ENCODE results near the gene PLOD1.
"Not testable (repeated sequence)": the region's sequence is repeated elsewhere in the genome, so short reads cannot be mapped to it uniquely, and the experiment has no call there.

PLOD1 gene

GRCh38 chr1:11913291-11913690 is 21.2 kb upstream of the PLOD1 start:
- no peak for DNase-seq

- DNase-seq: no peak
These were observed 20.5 kb upstream of the PLOD1 start for GRCh38 chr1:11914024-11914423.

- no peak for DNase-seq
These were observed 15.6 kb upstream of the PLOD1 start for GRCh38 chr1:11918799-11919519.

GRCh38 chr1:11919621-11920020 is 14.9 kb upstream of the PLOD1 start:
- DNase-seq: no peak

GRCh38 chr1:11920239-11920903 is 14.1 kb upstream of the PLOD1 start:
- no peak for DNase-seq

- DNase-seq: no peak
These were observed 13.5 kb upstream of the PLOD1 start for GRCh38 chr1:11921022-11921421.

- DNase-seq: no peak
These were observed 11.3 kb upstream of the PLOD1 start for GRCh38 chr1:11923069-11923826.

GRCh38 chr1:11923827-11924113 is 10.7 kb upstream of the PLOD1 start:
- DNase-seq: no peak

GRCh38 chr1:11924334-11925195 is 10.0 kb upstream of the PLOD1 start:
- peak; percentile 15 for DNase-seq

- DNase-seq: not testable (repeated sequence)
These were observed 9.2 kb upstream of the PLOD1 start for GRCh38 chr1:11925196-11925937.

- DNase-seq: peak; percentile 9
These were observed 8.6 kb upstream of the PLOD1 start for GRCh38 chr1:11925938-11926292.

- DNase-seq: no peak
These were observed 6.5 kb upstream of the PLOD1 start for GRCh38 chr1:11927866-11928592.

- peak; percentile 87 for DNase-seq
These were observed 4.7 kb upstream of the PLOD1 start for GRCh38 chr1:11929849-11930248.

- DNase-seq: no peak
These were observed 3.7 kb upstream of the PLOD1 start for GRCh38 chr1:11930571-11931445.

- DNase-seq: no peak
These were observed 2.7 kb upstream of the PLOD1 start for GRCh38 chr1:11931845-11932244.

GRCh38 chr1:11935057-11935412 is 518 bp downstream of the PLOD1 start:
- no peak for DNase-seq

- DNase-seq: not testable (repeated sequence)
These were observed 1.2 kb downstream of the PLOD1 start for GRCh38 chr1:11935733-11936132.

GRCh38 chr1:11938722-11939526 is 4.4 kb downstream of the PLOD1 start:
- DNase-seq: no peak

- DNase-seq: not testable (repeated sequence)
These were observed 5.3 kb downstream of the PLOD1 start for GRCh38 chr1:11939794-11940193.
